ENCODE data around the gene DNAJC10.
"Not testable (repeated sequence)": the region's sequence is repeated elsewhere in the genome, so short reads cannot be mapped to it uniquely, and the experiment has no call there.

The DNAJC10 gene

GRCh38 chr2:182715892-182716649 lies at the start of gene DNAJC10:
DNAJC10 (plus strand) TSS chr2:182716257; CDS start chr2:182718087, 1,830 bp downstream.
- peak; percentile 89 for DNase-seq

- no peak for DNase-seq
Observed at GRCh38 chr2:182666674-182667314, 49.3 kb upstream of the DNAJC10 start.

DNA sequence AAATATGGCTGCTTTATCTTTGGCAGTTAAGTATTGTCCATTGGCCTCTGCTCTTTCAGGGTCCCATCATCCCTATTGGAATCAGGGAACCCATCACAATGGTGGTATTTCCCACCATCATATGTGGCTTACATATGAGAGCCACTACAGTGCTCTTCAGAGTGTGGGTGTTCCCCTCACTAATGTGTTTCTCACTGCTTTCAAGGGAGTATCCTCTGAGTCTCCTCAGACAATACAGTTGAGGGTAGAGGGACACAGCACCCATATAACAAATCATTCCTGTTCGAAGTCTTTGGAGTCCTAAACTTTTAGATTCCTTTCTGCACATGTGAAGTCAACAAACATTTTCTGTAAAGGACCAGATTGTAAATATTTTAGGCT lies 48.8 kb upstream of the DNAJC10 start:
- DNase-seq = no peak

GRCh38 chr2:182668671-182669070 lies 47.4 kb upstream of the DNAJC10 start:
- DNase-seq = no peak

GRCh38 chr2:182672466-182673165 lies 43.4 kb upstream of the DNAJC10 start:
- no peak for DNase-seq

- DNase-seq = no peak
Observed at GRCh38 chr2:182680837-182681236, 35.2 kb upstream of the DNAJC10 start.

GRCh38 chr2:182682210-182682609 lies 33.8 kb upstream of the DNAJC10 start:
- no peak for DNase-seq

GRCh38 chr2:182685559-182685958 lies 30.5 kb upstream of the DNAJC10 start:
- DNase-seq = no peak

GRCh38 chr2:182686763-182687162 lies 29.3 kb upstream of the DNAJC10 start:
- not testable (repeated sequence) for DNase-seq

- DNase-seq = no peak
Observed at GRCh38 chr2:182694189-182694588, 21.9 kb upstream of the DNAJC10 start.

DNA sequence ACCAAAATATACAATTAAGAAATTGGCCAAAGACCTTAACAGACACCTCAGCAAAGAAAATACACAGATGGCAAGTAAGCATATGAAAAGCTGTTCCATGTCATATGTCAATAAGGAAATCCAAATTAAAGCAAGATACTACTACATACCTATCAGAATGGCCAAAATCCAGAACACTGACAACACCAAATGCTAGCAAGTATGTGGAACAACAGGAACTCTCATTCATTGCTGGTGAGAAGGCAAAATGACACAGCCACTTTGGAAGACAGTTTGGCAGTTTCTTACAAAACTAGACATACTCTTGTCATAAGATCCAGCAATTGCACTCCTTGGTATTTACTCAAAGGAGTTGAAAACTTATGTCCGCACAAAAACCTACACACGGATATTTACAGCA lies 20.3 kb upstream of the DNAJC10 start:
- no peak for DNase-seq

DNA sequence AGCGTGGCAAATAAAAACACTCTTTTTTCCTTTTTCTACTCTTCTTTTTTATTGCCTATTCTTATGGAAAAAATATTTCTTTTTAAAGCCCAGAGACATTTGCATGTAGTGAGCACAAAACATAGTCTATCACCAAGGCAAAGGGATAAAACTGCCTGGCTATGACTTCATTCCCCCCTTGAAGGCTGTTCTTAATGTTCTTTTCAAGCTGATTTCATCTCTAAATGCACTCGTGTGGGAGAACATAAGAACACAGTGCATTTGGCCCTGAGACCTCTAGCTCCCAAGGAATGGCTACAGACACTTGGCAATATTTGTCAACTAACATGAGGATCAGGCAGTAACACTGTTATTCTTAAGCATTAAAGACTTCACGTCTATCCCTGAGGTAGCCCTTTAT lies 17.4 kb upstream of the DNAJC10 start:
- no peak for DNase-seq

- DNase-seq = no peak
Observed at GRCh38 chr2:182705761-182706160, 10.3 kb upstream of the DNAJC10 start.

DNA sequence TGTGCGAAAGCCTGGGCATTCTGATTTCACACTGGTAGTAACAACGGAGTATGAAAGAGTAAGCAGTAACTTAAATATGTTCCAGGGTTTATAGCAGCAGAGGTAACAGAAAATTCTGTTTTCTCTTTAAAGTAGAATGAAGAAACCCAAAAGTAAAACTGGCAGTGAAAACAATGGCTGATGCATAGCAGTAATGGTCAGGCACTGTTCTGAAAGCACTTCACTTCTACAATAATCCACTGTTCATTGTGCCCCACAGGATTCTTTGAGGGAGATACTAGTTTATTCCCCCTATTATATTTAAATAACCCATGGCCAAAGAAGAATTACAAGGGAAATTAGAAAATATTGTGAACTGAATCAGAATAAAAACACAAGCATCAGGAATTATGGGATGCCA lies 9.3 kb upstream of the DNAJC10 start:
- no peak for DNase-seq

DNA sequence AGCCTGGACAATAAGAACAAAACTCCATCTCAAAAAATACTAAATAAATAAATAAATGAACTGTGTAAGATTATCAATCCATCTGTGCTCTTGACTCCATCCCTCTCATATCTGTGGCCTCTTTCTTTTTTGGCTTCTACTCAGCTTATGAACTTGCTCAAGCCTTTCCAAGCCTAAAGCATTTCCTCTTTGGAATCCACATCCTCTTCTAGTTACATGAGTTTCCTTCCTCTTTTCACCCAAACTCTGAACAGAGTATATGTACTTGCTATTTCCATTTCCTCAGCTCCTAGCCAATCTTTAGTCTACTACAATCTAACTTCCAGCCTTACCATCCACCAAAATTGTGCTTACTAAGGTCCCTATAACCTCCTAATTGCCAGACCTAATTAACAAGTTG lies 2.5 kb upstream of the DNAJC10 start:
- no peak for DNase-seq

GRCh38 chr2:182715121-182715891 lies 751 bp upstream of the DNAJC10 start:
- no peak for DNase-seq

DNA sequence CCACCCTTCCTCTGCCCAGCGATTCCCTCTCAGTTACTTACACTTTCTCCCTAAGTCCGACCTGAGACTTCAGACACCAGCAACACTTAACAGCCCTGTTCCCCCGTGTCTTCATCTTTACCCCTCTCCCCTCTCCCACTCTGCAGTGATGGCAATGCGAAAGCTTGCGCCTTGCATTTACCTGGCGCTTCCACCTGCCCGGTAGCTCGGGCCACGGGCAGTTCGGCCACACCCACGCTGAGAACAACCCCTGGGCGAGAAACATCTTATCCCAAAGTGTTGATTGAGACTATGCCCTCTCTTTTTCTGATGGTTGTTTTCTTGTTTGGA lies 558 bp downstream of the DNAJC10 start:
- peak; percentile 17 for DNase-seq

DNA sequence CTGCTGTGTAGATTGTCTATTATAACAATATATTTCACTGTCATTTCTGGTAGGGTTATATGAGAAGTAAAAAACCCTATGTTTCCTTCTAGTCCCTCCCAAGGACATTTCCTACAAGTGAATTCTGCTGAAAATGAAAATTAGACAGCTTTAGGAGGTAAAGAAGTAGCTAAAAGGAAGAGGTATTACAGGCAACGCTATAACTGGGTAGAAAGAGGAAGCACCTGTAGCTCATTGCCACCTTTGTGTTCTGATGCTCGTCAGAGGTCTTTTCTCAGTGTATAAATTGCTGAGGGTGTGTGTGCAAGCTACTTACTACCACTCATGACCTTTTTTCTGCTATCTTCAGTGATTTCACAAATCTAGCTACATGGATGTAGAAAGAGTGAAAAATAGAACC lies 1.4 kb downstream of the DNAJC10 start:
- DNase-seq = peak; percentile 18

DNA sequence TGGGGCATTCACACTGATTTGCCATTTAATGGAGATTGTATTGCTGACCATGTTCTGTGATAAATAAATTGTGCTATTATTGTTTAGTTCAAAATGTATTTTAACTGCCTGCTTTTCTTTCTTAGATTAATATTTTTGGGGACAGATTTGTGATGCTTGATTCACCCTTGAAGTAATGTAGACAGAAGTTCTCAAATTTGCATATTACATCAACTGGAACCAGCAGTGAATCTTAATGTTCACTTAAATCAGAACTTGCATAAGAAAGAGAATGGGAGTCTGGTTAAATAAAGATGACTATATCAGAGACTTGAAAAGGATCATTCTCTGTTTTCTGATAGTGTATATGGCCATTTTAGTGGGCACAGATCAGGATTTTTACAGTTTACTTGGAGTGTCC lies 1.8 kb downstream of the DNAJC10 start:
- no peak for DNase-seq

- no peak for DNase-seq
Observed at GRCh38 chr2:182718459-182718858, 2.4 kb downstream of the DNAJC10 start.

DNA sequence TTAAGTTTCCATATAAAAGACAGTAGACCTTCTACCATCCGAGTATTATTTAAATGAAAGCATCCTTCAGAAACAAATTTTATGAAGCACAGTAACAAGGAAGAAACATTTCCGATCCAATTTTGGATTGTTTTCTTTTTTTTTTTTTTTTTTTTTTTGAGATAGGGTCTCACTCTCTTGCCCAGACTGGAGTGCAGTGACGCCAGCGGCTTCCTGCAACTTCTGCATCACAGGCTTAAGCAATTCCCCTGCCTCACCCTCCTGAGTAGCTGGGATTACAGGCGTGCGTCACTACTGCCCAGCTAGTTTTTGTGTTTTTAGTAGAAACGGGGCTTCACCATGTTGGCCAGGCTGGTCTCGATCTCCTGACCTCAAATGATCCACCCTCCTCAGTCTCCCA lies 3.1 kb downstream of the DNAJC10 start:
- DNase-seq = not testable (repeated sequence)

DNA sequence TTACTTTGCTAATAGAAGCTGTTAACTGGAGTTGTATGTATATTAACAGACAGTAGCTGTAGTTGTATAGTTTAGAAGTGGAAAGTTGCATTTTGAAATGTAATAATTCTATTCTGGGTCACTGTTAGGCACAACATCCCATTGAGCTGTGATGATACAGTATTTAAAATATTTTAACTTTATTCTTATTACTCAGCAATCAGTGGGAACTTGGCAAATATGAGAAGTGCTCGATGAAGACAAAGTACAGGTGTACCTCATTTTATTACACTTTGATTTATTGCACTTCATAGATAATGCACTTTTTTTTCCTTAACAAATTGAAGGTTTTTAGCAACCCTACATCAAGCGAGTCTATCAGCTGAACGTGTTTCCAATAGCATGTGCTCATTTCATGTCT lies 8.6 kb downstream of the DNAJC10 start:
- DNase-seq = no peak

GRCh38 chr2:182726473-182726872 lies 10.4 kb downstream of the DNAJC10 start:
- no peak for DNase-seq
